HG03097 (cell line): Measurements from ENCODE around the gene ETFRF1.

ENCODE experiments used
- ATAC-seq: cut with Tn5 transposase; IDR thresholded peaks from one replicate; pipeline ENCODE4 v1.9.1; 2021; ENCODE audit not compliant: unreplicated experiment, low FRiP score

ETFRF1 gene

GRCh38 chr12:25195056-25195971 lies at the start of gene ETFRF1, which contains the start of gene DNAI7:
Gene ETFRF1 (plus strand): TSS chr12:25195237. CDS start chr12:25203957, 8,720 bp downstream.
Gene DNAI7 (minus strand): TSS chr12:25195160. CDS start chr12:25195078, 82 bp downstream.
- peak; percentile 82 for ATAC-seq

- no peak for ATAC-seq
These were observed 48.4 kb upstream of the ETFRF1 start for GRCh38 chr12:25146686-25147085.

- no peak for ATAC-seq
These were observed 43.6 kb upstream of the ETFRF1 start for GRCh38 chr12:25151476-25151875.

GRCh38 chr12:25152055-25152454 lies 43.0 kb upstream of the ETFRF1 start:
- ATAC-seq: no peak

GRCh38 chr12:25155022-25155576 lies 39.9 kb upstream of the ETFRF1 start:
- ATAC-seq: no peak

GRCh38 chr12:25156061-25156460 lies 39.0 kb upstream of the ETFRF1 start:
- ATAC-seq: no peak

- ATAC-seq: no peak
These were observed 32.2 kb upstream of the ETFRF1 start for GRCh38 chr12:25162866-25163265.

- no peak for ATAC-seq
These were observed 12.3 kb upstream of the ETFRF1 start for GRCh38 chr12:25182765-25183164.

GRCh38 chr12:25184132-25184531 lies 10.9 kb upstream of the ETFRF1 start:
- ATAC-seq: no peak

GRCh38 chr12:25186038-25186787 lies 8.8 kb upstream of the ETFRF1 start:
- ATAC-seq: no peak

- ATAC-seq: no peak
These were observed 8.1 kb upstream of the ETFRF1 start for GRCh38 chr12:25186788-25187402.

GRCh38 chr12:25187781-25188180 lies 7.3 kb upstream of the ETFRF1 start:
- no peak for ATAC-seq

- no peak for ATAC-seq
These were observed 5.4 kb upstream of the ETFRF1 start for GRCh38 chr12:25189656-25190055.

GRCh38 chr12:25190793-25191192 lies 4.2 kb upstream of the ETFRF1 start:
- ATAC-seq: no peak

- ATAC-seq: no peak
These were observed 823 bp upstream of the ETFRF1 start for GRCh38 chr12:25194214-25194613.

GRCh38 chr12:25194722-25195055 lies 348 bp upstream of the ETFRF1 start:
- no peak for ATAC-seq

- no peak for ATAC-seq
These were observed 2.6 kb downstream of the ETFRF1 start for GRCh38 chr12:25197608-25198007.

- ATAC-seq: no peak
These were observed 5.7 kb downstream of the ETFRF1 start for GRCh38 chr12:25200703-25201102.

- ATAC-seq: no peak
These were observed 7.1 kb downstream of the ETFRF1 start for GRCh38 chr12:25202137-25202536.

GRCh38 chr12:25207411-25207810 lies 12.4 kb downstream of the ETFRF1 start:
- no peak for ATAC-seq

- no peak for ATAC-seq
These were observed 12.8 kb downstream of the ETFRF1 start for GRCh38 chr12:25207846-25208245.
